HG03558 (cell line): ENCODE measurements around the gene UNC13A.
"Not testable (repeated sequence)": the region's sequence is repeated elsewhere in the genome, so short reads cannot be mapped to it uniquely, and the experiment has no call there.

Experiments used
- ATAC-seq: cut with Tn5 transposase; IDR thresholded peaks from one replicate; pipeline ENCODE4 v1.9.1; 2021; ENCODE audit warnings: moderate number of reproducible peaks; ENCODE audit not compliant: unreplicated experiment; ENCODE audit errors: extremely low read depth

Gene UNC13A

GRCh38 chr19:17577457-17578097 lies 110.6 kb downstream of the UNC13A start:
- ATAC-seq, result no peak

DNA sequence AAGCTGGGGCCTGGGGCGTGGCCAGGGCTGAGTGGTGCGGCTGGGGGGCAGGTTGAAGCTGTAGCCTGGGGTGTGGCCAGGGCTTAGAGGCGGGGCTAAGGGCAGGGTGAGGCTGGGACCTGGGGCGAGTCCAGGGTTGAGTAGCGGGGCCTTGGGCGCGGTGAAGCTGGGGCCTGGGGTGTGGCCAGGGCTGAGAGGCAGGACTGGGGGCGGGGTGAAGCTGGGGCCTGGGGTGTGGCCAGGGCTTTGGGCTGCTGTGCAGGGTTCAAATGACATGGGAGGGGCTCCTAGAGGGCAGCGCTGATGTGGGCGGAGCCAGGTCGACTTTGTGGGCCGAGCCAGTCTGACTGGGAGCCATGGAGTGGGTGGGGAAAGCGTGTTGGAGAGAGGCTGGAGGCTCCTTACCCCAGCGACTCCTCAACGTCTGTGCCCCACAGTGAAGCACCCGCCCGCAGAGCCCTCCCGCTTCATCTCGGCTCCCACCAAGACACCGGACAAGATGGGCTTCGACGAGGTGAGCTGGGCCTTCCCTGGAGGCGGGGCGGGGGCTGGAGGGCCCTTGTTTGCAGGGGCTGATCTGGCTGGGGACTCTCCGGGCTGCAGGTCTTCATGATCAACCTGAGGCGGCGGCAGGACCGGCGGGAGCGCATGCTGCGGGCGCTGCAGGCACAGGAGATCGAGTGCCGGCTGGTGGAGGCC lies 111.2 kb downstream of the UNC13A start:
- ATAC-seq, result no peak

- ATAC-seq, result no peak
Observed at GRCh38 chr19:17575871-17576757, 112.0 kb downstream of the UNC13A start.

- no peak for ATAC-seq
Observed at GRCh38 chr19:17572638-17573037, 115.5 kb downstream of the UNC13A start.

- ATAC-seq, result no peak
Observed at GRCh38 chr19:17570791-17571190, 117.4 kb downstream of the UNC13A start.

- not testable (repeated sequence) for ATAC-seq
Observed at GRCh38 chr19:17570291-17570690, 117.9 kb downstream of the UNC13A start.

DNA sequence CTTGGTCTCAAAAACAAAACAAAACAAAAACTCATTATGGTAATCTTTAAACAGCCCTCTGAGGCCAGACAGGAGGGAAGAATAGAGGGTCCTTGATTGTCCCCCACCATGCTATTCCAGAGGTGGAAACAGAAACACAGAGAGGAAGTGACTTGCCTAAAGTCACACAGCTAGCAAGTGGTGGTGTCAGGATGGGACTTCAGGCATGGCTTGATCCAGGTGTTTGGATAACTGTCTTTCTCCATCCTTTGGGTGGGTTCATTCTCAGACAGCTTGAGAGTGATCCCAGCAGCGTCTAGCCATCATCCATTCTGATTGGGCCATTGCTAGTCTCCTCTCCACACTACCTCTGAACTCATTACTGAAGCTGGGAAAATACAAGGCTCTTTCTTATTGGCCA lies 120.2 kb downstream of the UNC13A start:
- no peak for ATAC-seq

DNA sequence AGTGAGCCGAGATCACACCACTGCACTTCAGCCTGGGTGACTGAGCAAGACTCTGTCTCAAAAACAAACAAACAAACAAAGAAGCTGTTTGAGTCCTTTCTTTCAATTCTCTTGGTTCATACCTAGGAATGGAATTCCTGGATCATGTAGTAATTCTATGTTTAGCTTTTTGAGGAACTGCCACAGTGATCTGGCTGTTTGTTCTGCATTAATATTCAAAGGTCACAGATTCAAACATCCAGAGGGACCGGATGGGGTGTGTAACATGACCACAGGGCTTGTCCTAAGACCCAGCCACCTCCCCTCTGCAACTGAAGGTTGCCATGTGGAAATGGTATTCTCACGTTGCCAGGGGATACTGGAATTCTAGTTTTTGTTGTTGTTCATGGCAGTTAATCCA lies 122.5 kb downstream of the UNC13A start:
- ATAC-seq, result no peak

DNA sequence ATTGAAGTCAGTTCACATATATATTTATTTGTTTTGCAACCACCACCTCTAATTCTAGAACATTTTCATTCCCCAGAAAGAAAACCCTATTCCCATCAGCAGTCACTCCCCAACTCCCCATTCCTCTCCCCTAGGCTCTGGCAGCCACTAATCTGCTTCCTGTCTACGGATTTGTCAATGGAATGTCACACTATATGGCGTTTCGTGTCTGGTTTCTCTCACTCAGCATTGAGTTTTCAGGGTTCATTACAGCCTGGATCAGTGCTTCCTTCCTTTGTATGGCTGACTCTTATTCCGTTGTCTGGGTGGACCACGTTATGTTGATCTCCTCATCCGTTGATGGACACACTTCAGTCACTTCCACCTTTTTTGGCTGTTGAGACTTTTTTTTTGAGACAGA lies 123.4 kb downstream of the UNC13A start:
- ATAC-seq, result no peak

DNA sequence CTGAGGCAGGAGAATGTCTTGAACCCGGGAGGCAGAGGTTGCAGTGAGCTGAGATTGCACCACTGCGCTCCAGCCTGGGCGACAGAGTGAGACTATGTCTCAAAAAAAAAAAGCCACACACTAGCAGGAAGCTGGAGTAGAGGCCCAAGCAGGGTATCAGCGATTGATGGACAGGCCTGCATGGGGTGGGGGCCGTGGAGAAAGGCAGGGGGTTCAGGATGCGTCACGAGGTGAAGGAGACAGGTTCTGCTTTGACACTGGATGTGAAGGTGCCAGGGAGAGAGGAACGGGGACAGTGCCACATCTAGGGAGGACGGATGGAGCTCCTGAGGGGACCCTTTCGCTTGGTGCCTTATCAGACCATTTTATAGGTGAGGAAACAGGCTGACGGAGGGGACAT lies 125.6 kb downstream of the UNC13A start:
- no peak for ATAC-seq

DNA sequence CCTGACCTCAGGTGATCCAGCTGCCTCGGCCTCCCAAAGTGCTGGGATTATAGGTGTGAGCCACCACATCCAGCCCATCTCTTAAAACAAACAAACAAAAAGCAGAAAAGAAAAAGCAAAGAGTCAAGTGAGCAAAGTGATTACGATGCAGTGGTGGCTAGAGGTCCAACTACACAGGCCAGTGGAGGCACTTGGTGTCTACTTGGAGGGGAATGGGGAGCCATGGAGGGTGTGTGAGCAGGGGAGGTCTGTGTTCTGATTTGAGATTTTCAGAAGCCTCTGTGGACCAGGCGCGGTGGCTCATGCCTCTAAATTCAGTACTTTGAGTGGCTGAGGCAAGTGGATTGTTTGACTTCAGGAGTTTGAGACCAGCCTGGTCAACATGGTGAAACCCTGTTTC lies 126.1 kb downstream of the UNC13A start:
- no peak for ATAC-seq

DNA sequence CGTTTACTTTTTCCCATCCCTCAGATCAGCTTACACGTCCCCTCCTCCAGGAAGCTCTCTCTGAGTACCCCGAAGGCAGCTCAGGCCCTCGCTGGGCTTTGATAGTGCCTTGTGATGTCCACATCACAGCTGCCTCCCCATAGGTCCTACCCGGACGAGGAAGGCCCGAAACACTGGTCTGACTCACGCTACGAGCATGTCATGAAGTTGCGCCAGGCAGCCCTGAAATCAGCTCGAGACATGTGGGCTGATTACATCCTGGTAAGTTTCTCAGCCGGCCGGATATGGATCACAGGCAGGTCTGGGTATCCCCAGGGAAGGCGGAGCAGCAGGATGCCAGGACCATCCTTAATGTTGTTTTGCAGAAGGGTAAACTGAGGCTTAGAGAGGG lies 128.0 kb downstream of the UNC13A start:
- no peak for ATAC-seq

- ATAC-seq, result no peak
Observed at GRCh38 chr19:17557466-17557865, 130.7 kb downstream of the UNC13A start.

- no peak for ATAC-seq
Observed at GRCh38 chr19:17556995-17557394, 131.2 kb downstream of the UNC13A start.

DNA sequence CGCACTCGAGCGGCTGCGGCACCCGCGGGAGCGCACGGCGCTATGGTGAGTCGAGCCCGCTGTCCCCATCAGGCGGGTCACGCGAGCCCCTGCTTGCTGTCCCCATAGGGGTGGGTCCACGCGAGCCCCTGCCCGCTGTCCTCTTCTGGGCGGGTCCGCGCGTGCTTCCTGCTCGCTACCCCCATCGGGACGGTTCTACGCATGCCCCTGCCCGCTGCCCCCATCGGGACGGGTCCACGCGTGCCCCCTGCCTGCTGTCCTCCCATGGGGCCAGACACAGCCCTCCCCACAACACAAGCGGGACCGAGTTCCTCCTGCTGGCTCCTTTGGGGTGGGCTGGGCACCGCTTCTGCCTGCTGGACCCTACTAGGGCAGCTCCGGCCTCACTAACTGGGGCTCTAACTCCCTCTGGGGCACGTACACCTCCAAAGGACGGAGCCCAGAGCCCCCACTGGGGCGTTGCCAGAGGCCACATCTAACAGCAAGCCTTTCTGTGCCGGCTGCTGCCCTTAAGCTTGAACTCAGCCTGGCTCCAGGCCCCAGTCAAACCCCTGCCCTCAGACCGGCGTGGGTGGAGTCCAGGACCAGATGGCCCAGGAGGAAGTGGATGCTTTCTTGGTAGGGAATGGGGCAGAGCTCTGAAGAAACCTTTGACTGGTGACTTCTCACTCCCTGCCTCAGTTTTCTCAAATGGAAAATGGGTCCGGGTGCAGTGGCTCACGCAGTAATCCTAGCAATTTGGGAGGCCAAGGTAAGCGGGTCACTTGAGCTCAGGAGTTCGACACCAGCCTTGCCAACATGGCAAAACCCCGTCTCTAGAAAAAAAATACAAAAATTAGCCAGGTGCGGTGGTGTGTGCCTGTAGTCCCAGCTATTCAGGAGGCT lies 132.0 kb downstream of the UNC13A start:
- ATAC-seq, result no peak

DNA sequence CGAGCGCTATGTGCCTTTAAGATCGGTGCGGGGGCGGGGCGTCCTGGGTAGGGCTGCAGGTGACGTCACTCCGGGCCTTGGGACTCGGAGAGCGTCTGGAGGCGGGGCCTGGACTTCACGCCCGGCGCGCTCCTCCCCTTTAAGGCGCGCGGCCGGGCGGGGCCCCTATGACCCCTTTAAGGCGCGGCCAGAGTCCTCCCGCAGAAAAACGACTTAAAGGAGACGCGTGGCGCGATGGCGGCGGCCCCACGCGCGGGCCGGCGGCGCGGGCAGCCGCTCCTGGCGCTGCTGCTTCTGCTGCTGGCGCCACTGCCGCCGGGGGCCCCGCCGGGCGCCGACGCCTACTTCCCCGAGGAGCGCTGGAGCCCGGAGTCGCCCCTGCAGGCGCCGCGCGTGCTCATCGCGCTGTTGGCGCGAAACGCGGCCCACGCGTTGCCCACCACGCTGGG lies 132.7 kb downstream of the UNC13A start, which contains the start of gene COLGALT1:
Gene COLGALT1 (plus strand): TSS at position 170 of the 449 bp plus-strand sequence. CDS start 65 bp downstream, at position 235.
- ATAC-seq, result no peak

DNA sequence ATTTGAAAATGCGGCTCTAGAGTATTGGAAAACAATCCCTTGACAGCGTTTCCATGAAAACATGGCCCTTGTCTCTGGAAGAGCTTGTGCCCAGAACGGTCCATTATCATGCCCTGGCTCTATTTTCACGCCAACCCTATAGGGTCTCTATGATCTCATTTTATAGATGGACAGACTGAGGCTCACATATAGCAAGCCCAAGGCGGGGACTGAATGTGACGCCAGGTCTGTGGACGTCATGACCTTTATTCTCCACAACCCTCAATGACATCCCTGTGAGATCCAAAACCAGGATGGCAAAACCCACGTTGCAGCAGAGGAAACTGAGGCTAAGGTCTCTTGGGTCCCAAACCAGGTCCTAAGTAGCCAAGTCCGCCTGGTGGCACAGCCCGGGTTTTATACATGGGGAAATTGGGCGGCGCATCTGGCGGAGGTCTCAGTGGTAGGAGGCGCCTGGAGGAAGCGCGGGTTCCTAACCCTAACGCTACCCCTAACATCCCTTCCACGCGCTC lies 133.1 kb downstream of the UNC13A start:
- ATAC-seq, result no peak

DNA sequence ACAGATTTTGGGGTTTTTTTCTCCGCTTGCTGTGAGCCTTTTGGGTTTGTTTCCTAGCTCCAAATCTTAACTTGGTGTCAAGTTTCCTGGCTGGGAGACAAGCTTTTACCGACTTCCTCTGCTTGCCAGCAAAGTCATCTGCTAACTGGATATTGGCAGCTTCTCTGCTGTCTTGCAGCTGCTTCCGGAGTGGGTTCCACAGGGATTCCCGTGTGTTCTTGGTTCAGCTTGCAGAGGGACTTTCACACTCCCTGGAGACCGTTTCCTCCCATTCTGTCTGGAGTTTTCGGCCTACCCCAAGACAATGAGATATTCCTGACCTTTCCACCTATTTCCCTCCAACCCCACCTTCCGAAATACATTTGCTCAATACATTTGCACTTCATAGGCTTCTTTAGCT lies 134.9 kb downstream of the UNC13A start:
- ATAC-seq, result no peak

DNA sequence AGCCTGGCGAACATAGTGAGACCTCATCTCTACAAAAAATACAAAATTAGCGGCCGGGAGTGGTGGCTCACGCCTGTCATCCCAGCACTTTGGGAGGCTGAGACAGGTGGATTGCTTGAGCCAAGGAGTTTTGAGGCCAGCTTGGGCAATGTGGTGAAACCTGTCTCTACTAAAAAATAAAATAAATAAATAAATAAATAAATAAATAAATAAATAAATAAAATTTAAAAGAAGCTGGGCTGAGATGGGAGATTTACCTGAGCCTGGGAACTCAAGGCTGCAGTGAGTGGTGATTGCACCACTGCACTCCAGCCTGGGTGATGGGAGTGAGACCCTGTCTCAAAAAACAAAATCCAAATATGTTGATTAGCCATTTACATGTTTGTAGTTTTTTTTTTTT lies 135.4 kb downstream of the UNC13A start:
- not testable (repeated sequence) for ATAC-seq
